Ovary (tissue), 3 donors: ENCODE data around the gene HDC.

ENCODE experiments used
- CTCF ChIP-seq, 3 donors: fragments of 450-650 bp in 2 of 3; fragments of 200-600 bp in 1 of 3; IDR thresholded peaks; one replicate each; pipeline versions ENCODE4 v1.5.1 to v1.8.0; 2016 to 2022; ENCODE audit warnings: antibody characterized with exemption in 3 of 3, mild to moderate bottlenecking in 1 of 3
- EP300 ChIP-seq: sonication (generic); formaldehyde crosslinking; IDR thresholded peaks from one replicate; pipeline ENCODE4 v1.6.1; 2017; ENCODE audit warnings: antibody characterized with exemption
- POLR2A ChIP-seq: fragments of 450-650 bp; IDR thresholded peaks from one replicate; pipeline ENCODE4 v1.6.1; 2017; ENCODE audit warnings: antibody characterized with exemption, mild to moderate bottlenecking, moderate library complexity
- donor health status: DM: no; HTN: no; CAD: no.

GRCh38 chr15:50304836-50305235 is 39.3 kb upstream of the HDC start:
- no peak for TF ChIP-seq CTCF (IDR thresholded peaks at IDR 0.05)
- no peak for TF ChIP-seq POLR2A
- TF ChIP-seq EP300 = no peak
